Transverse colon (tissue), 4 donors: Measurements from ENCODE around the gene DOCK2.

Experiments
- EP300 ChIP-seq: sonication (generic); formaldehyde crosslinking; IDR thresholded peaks from one replicate; pipeline ENCODE4 v1.6.1; 2017; ENCODE audit warnings: antibody characterized with exemption, low read depth
- POLR2A ChIP-seq: fragments of 450-650 bp; IDR thresholded peaks from one replicate; pipeline ENCODE4 v1.6.1; 2016; ENCODE audit warnings: antibody characterized with exemption, mild to moderate bottlenecking, moderate library complexity
- POLR2AphosphoS5 ChIP-seq, 3 donors: sonication (generic); formaldehyde crosslinking; IDR thresholded peaks; one replicate each; pipeline ENCODE4 v1.6.1; 2016; ENCODE audit warnings: antibody characterized with exemption in 3 of 3
- TF ChIP-seq, protein P1 (sequence below), 5 experiments: fragments of 200-600 bp in 3 of 5; fragments of 450-650 bp in 2 of 5; sonication (generic) in 3 of 5; IDR thresholded peaks; 1 replicate in 2 of 5; 2 replicates in 3 of 5; pipeline ENCODE4 v1.5.1; 2016 to 2017; ENCODE audit warnings: antibody characterized with exemption in 5 of 5, inconsistent platforms in 3 of 5, mild to moderate bottlenecking in 2 of 5, moderate library complexity in 1 of 5

DNA sequence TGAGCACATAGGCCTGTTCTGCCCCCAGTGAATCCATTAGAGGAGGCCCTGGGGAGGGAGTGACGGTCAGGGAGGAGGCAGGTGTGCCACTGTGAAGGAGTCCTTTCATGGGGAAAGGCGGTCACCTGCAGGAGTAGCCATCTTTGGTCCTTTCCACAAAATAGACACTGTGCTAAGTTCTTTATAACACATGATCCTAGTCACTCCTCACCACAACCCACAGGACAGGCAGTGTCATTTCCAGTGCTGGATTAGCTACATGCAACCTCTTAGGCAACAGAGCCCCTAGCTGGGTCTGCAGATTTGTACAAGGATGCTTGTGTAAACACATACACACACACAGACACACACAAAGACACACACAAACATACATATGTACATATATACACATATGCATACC lies 18.3 kb downstream of the DOCK2 start:
- no peak for TF ChIP-seq POLR2AphosphoS5 (IDR thresholded peaks at IDR 0.05)
- no peak for TF ChIP-seq POLR2A
- TF ChIP-seq, protein P1, sequence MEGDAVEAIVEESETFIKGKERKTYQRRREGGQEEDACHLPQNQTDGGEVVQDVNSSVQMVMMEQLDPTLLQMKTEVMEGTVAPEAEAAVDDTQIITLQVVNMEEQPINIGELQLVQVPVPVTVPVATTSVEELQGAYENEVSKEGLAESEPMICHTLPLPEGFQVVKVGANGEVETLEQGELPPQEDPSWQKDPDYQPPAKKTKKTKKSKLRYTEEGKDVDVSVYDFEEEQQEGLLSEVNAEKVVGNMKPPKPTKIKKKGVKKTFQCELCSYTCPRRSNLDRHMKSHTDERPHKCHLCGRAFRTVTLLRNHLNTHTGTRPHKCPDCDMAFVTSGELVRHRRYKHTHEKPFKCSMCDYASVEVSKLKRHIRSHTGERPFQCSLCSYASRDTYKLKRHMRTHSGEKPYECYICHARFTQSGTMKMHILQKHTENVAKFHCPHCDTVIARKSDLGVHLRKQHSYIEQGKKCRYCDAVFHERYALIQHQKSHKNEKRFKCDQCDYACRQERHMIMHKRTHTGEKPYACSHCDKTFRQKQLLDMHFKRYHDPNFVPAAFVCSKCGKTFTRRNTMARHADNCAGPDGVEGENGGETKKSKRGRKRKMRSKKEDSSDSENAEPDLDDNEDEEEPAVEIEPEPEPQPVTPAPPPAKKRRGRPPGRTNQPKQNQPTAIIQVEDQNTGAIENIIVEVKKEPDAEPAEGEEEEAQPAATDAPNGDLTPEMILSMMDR (IDR thresholded peaks at IDR 0.05), result no peak
- no peak for TF ChIP-seq EP300
